ENCODE measurements around the gene MYOZ2. TPM values are rescaled to one million over a fixed set of nuclear protein-coding genes. Genes with fewer than 3 reads are reported as not detected.

Gene MYOZ2
- total RNA-seq, 4 donors from 2014 or later, result not detected

DNA sequence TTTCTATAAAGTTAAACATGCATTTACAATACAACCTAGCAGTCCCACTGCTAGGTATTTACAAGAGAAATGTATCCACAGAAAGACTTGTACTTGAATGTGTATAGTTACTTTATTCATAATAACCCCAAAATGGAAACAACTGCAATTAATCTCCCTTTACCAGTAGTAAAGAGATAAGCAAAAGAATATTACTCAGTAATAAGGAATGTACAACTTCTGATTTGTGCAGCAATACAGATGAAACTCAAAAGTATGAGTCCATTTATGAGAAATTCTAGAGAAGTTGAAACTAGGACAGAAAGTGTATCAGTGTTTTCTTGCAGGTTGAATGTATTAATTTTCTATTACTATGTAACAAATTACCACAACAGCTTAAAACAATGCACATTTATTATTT, 92.1 kb downstream of the MYOZ2 start:
- no peaks in the 10 kb centered on the region for H3K4me1 ChIP-seq
- H3K9me3 ChIP-seq, result no peaks in the 10 kb centered on the region
- no peaks in the 10 kb centered on the region for H3K27me3 ChIP-seq
- no peak for TF ChIP-seq POLR2A (IDR thresholded peaks at IDR 0.05)
- TF ChIP-seq, protein P1, sequence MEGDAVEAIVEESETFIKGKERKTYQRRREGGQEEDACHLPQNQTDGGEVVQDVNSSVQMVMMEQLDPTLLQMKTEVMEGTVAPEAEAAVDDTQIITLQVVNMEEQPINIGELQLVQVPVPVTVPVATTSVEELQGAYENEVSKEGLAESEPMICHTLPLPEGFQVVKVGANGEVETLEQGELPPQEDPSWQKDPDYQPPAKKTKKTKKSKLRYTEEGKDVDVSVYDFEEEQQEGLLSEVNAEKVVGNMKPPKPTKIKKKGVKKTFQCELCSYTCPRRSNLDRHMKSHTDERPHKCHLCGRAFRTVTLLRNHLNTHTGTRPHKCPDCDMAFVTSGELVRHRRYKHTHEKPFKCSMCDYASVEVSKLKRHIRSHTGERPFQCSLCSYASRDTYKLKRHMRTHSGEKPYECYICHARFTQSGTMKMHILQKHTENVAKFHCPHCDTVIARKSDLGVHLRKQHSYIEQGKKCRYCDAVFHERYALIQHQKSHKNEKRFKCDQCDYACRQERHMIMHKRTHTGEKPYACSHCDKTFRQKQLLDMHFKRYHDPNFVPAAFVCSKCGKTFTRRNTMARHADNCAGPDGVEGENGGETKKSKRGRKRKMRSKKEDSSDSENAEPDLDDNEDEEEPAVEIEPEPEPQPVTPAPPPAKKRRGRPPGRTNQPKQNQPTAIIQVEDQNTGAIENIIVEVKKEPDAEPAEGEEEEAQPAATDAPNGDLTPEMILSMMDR (IDR thresholded peaks at IDR 0.05), result no peak
- no peak overlapping the region for H3K27ac ChIP-seq
- H3K4me3 ChIP-seq (replicated peaks in 1 of 3), result no peak overlapping the region
- no peak for DNase-seq
- H3K36me3 ChIP-seq, result no peaks in the 10 kb centered on the region
- intact Hi-C loops (cut with DNase I), result no loop called here

- WGBS, 2 donors, result 96 to 99% methylated on average over 3 of the region's 3 CpGs
- H3K4me1 ChIP-seq, result no peaks in the 10 kb centered on the region
- H3K27ac ChIP-seq, result no peak overlapping the region
- no peak for DNase-seq
- H3K27me3 ChIP-seq, result no peaks in the 10 kb centered on the region
- no peaks in the 10 kb centered on the region for H3K9me3 ChIP-seq
- no peak for TF ChIP-seq POLR2A (IDR thresholded peaks at IDR 0.05)
- TF ChIP-seq, protein P1 (IDR thresholded peaks at IDR 0.05), result no peak
- H3K4me3 ChIP-seq (replicated peaks in 1 of 3), result no peak overlapping the region
- H3K36me3 ChIP-seq, result no peaks in the 10 kb centered on the region
- intact Hi-C loops (cut with DNase I), result no loop called here
Measured at GRCh38 chr4:119228406-119228805, 92.8 kb downstream of the MYOZ2 start.

- H3K27ac ChIP-seq, result no peak overlapping the region
- H3K36me3 ChIP-seq, result peaks cover 0 to under 1% of the 10 kb centered on the region in 2 donors
- WGBS, 2 donors, result 94 to 95% methylated on average over 4 of the region's 4 CpGs
Measured at GRCh38 chr4:119229908-119230687, 94.5 kb downstream of the MYOZ2 start.

GRCh38 chr4:119231491-119231890, 95.9 kb downstream of the MYOZ2 start:
- no peaks in the 10 kb centered on the region for H3K9me3 ChIP-seq
- no peaks in the 10 kb centered on the region for H3K27me3 ChIP-seq
- peaks cover 0 to 4% of the 10 kb centered on the region in 2 donors for H3K36me3 ChIP-seq
- H3K27ac ChIP-seq, result no peak overlapping the region
- intact Hi-C loops (cut with DNase I), result no loop called here
- H3K4me3 ChIP-seq (replicated peaks in 1 of 3), result no peak overlapping the region
- H3K4me1 ChIP-seq, result peaks cover 0 to 6% of the 10 kb centered on the region in 2 donors
- TF ChIP-seq POLR2A (IDR thresholded peaks at IDR 0.05), result no peak
- TF ChIP-seq, protein P1 (IDR thresholded peaks at IDR 0.05), result no peak
- no peak for DNase-seq
- 74 to 86% methylated on average over 3 of the region's 3 CpGs for WGBS, 2 donors

More at GRCh38 chr4:119229908-119230687, 94.5 kb downstream of the MYOZ2 start:
- H3K4me3 ChIP-seq (replicated peaks in 1 of 3), result no peak overlapping the region
- no peaks in the 10 kb centered on the region for H3K27me3 ChIP-seq
- intact Hi-C loops (cut with DNase I), result no loop called here
- H3K4me1 ChIP-seq, result peaks cover 0 to 6% of the 10 kb centered on the region in 2 donors
- no peaks in the 10 kb centered on the region for H3K9me3 ChIP-seq
- TF ChIP-seq POLR2A (IDR thresholded peaks at IDR 0.05), result no peak
- TF ChIP-seq, protein P1 (IDR thresholded peaks at IDR 0.05), result no peak
- DNase-seq, result no peak

DNA sequence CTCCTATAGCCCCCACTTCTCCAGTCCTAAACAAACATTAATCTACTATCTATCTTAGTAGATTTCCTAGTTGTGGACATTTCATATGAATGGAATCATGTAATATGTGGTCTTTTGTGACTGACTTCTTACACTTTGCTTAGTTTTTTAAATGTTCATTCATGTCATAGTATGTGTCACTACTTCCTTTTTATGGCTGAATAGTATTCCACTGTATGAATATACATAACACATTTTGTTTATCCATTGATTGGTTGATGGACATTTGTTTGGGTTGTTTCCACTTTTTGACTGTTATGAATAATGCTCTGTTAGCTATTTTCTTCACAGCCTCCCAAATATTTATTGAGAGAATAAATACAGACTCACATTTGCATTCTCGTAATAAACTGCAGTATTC, 96.7 kb downstream of the MYOZ2 start:
- no peaks in the 10 kb centered on the region for H3K27me3 ChIP-seq
- no peak overlapping the region for H3K4me3 ChIP-seq (replicated peaks in 1 of 3)
- no peak overlapping the region for H3K27ac ChIP-seq
- H3K4me1 ChIP-seq, result peaks cover 0 to 6% of the 10 kb centered on the region in 2 donors
- no peaks in the 10 kb centered on the region for H3K9me3 ChIP-seq
- TF ChIP-seq, protein P1 (IDR thresholded peaks at IDR 0.05), result no peak
- intact Hi-C loops (cut with DNase I), result no loop called here
- WGBS, 2 donors, result 96 to 100% methylated on average over 1 of the region's 1 CpG
- no peak for DNase-seq
- peaks cover 0 to 4% of the 10 kb centered on the region in 2 donors for H3K36me3 ChIP-seq
